RWPE1 (cell line): ENCODE measurements around the gene UHMK1.

Experiments
- CTCF ChIA-PET: fragments of 350-600 bp; sonication (Branson Sonifier 250); formaldehyde crosslinking; extraction: SDS; loops from one replicate; lab custom pipeline; 2021; lab: Yijun Ruan, JAX
- POLR2A ChIA-PET: fragments of 400-600 bp; formaldehyde crosslinking; extraction: SDS; loops from one replicate; lab custom pipeline; 2020; ENCODE audit warnings: antibody characterized with exemption; ENCODE audit not compliant: low non-redundant PET; lab: Yijun Ruan, JAX
- DNase-seq: peaks from one replicate; pipeline ENCODE4 v3.0.0; 2012; ENCODE audit warnings: low spot score
- H3K27ac ChIP-seq: fragments of 450-650 bp; 2 replicates; pipeline ENCODE4 v1.5.1; 2017
- TF ChIP-seq, protein P1 (sequence below): fragments of 450-650 bp; conservative IDR thresholded peaks from 2 replicates; pipeline ENCODE4 v1.5.1; 2017; ENCODE audit warnings: low read depth, mild to moderate bottlenecking

UHMK1 gene

GRCh38 chr1:162578936-162579335, 81.3 kb downstream of the UHMK1 start:
- TF ChIP-seq, protein P1, sequence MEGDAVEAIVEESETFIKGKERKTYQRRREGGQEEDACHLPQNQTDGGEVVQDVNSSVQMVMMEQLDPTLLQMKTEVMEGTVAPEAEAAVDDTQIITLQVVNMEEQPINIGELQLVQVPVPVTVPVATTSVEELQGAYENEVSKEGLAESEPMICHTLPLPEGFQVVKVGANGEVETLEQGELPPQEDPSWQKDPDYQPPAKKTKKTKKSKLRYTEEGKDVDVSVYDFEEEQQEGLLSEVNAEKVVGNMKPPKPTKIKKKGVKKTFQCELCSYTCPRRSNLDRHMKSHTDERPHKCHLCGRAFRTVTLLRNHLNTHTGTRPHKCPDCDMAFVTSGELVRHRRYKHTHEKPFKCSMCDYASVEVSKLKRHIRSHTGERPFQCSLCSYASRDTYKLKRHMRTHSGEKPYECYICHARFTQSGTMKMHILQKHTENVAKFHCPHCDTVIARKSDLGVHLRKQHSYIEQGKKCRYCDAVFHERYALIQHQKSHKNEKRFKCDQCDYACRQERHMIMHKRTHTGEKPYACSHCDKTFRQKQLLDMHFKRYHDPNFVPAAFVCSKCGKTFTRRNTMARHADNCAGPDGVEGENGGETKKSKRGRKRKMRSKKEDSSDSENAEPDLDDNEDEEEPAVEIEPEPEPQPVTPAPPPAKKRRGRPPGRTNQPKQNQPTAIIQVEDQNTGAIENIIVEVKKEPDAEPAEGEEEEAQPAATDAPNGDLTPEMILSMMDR: no peak
- CTCF ChIA-PET: no interaction called here
- POLR2A ChIA-PET: no interaction called here
- no peak for DNase-seq
- no peak overlapping the region for H3K27ac ChIP-seq
